ENCODE data around the gene PLCL2. TPM values are rescaled to one million over a fixed set of nuclear protein-coding genes. Genes with fewer than 3 reads are reported as not detected.

PLCL2 gene
- total and polyA plus RNA-seq, 12 donors: 4.5 to 44.0 (median 27.1) TPM

DNA sequence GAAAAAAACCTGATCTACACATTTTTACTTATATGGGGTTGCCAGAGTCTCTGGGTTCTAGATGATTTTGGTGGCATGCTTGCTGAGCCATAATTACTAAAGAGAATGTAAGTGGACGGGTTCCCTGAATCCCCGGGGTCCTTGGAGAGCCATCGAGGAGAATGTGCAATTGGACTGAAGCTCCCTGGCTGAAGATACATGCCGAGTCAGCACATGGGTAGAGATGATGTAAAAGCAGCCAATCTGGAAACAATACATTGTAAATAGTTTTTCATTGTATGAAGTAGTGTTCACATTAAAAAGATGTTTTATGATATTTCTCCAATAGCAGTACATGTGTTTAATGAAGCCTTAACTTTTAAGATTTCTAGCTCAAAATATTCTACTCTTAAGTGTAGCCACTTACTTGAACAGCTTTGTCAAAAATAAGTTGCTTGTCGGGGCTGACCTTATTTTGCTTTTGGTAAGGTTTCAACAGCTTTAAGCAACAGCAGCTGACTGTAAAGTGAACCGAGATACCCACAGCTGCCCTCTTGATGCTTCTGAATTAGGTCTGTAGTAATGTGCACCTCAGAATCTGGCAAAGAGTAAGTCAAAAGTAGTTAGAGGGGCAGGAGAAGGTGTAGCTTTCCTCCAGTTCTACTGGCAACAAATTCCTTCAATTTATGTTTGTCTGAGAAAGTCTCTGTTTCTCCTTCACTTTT is 205.7 kb downstream of the PLCL2 start:
- H3K36me3 ChIP-seq (replicated peaks in 1 of 2): no peaks in the 10 kb centered on the region
- H3K4me3 ChIP-seq: no peak overlapping the region

GRCh38 chr3:17091910-17092582 is 207.3 kb downstream of the PLCL2 start:
- H3K4me3 ChIP-seq: no peak overlapping the region
- no peaks in the 10 kb centered on the region for H3K9me3 ChIP-seq (replicated peaks in 1 of 3)
- 61 to 72% (median 66%) methylated on average over 6 of the region's 6 CpGs for WGBS, 4 donors
- no peaks in the 10 kb centered on the region for H3K4me1 ChIP-seq (replicated peaks in 1 of 2)
- H3K27ac ChIP-seq: no peak overlapping the region
- H3K36me3 ChIP-seq (replicated peaks in 1 of 2): no peaks in the 10 kb centered on the region
- TF ChIP-seq CTCF (IDR thresholded peaks at IDR 0.05) (no peak), POLR2A (IDR thresholded peaks at IDR 0.05) (no peak)
- no peak for DNase-seq
- no peaks in the 10 kb centered on the region for H3K27me3 ChIP-seq
- intact Hi-C loops (cut with DNase I): no loop called here

More for the DNA sequence above, 205.7 kb downstream of the PLCL2 start:
- Histone ChIP-seq H3K4me1 (replicated peaks in 1 of 2) (no peaks in the 10 kb centered on the region), H3K9me3 (replicated peaks in 1 of 3) (no peaks in the 10 kb centered on the region), H3K27me3 (no peaks in the 10 kb centered on the region), H3K27ac (no peak overlapping the region)
- WGBS, 4 donors: 72 to 86% (median 77%) methylated on average over 6 of the region's 6 CpGs
- no peak for DNase-seq
- intact Hi-C loops (cut with DNase I): no loop called here
- TF ChIP-seq POLR2A (IDR thresholded peaks at IDR 0.05) (no peak), CTCF (IDR thresholded peaks at IDR 0.05) (no peak)

- intact Hi-C loops (cut with DNase I): no loop called here
- Histone ChIP-seq H3K4me3 (no peak overlapping the region), H3K9me3 (replicated peaks in 1 of 3) (no peaks in the 10 kb centered on the region), H3K36me3 (replicated peaks in 1 of 2) (no peaks in the 10 kb centered on the region), H3K27ac (no peak overlapping the region), H3K4me1 (replicated peaks in 1 of 2) (no peaks in the 10 kb centered on the region), H3K27me3 (no peaks in the 10 kb centered on the region)
- no peak for DNase-seq
- WGBS, 4 donors: 72 to 89% (median 87%) methylated on average over 2 of the region's 2 CpGs
- TF ChIP-seq POLR2A (IDR thresholded peaks at IDR 0.05): no peak
- TF ChIP-seq CTCF (IDR thresholded peaks at IDR 0.05): no peak
Measured at GRCh38 chr3:17092583-17092933, 207.8 kb downstream of the PLCL2 start.

DNA sequence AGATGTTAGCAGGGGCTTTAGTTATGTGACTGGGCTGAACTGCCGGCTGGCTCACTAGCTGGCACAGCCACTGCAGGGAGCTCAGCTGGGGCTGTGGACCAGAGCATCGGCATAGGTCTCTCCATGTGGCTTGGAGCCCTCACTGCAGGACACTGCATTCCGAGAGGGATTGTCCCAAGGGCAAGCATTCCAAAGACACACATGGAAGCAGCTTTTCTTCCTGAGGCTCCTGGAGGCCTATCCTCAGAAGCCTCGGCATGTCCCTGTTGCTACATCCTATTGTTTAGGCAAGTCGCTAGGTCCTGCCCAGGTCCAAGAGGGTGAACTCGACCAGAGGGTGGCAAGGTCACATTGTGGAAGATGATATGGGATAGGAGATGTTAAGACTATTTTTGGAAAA is 209.8 kb downstream of the PLCL2 start:
- H3K27me3 ChIP-seq: no peaks in the 10 kb centered on the region
- no peak overlapping the region for H3K27ac ChIP-seq
- WGBS, 4 donors: 68 to 81% (median 71%) methylated on average over 3 to 6 of the region's 6 CpGs
- H3K9me3 ChIP-seq (replicated peaks in 1 of 3): no peaks in the 10 kb centered on the region
- H3K4me1 ChIP-seq (replicated peaks in 1 of 2): no peaks in the 10 kb centered on the region
- no peak overlapping the region for H3K4me3 ChIP-seq
- no peak for DNase-seq
- TF ChIP-seq CTCF (IDR thresholded peaks at IDR 0.05): no peak
- no peak for TF ChIP-seq POLR2A (IDR thresholded peaks at IDR 0.05)
- H3K36me3 ChIP-seq (replicated peaks in 1 of 2): no peaks in the 10 kb centered on the region
- intact Hi-C loops (cut with DNase I): no loop called here
